NCI-H2107 treated with DMSO at 0.1 percent for 48 hours (cell line): ENCODE measurements around the gene GRHL3.

Source experiments
- DNase-seq: peaks from one replicate; lab custom pipeline; 2025; ENCODE audit not compliant: unreplicated experiment; lab: John Stamatoyannopoulos, UW

Gene GRHL3

GRCh38 chr1:24391882-24392603, 72.9 kb downstream of the GRHL3 start:
- peak; percentile 72 for DNase-seq

DNA sequence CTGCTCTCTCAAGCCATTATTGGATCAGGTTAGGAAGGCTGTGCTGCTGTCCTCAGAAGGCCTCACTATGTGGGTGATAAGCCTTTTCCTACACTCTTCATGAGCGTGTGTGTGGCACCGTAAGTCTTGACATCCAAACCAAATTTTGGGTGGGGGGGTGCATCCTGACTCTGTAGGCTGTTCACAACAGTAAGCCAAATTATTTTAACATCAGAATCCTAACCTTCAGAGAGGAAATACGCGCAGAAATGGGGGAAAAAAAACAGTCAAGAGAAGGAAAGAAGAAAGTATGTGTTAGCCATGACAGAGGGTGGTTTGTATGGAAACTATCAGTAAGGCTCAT, 73.4 kb downstream of the GRHL3 start:
- no peak for DNase-seq

- DNase-seq = peak; percentile 10
Measured at GRCh38 chr1:24392982-24393650, 74.0 kb downstream of the GRHL3 start.

DNA sequence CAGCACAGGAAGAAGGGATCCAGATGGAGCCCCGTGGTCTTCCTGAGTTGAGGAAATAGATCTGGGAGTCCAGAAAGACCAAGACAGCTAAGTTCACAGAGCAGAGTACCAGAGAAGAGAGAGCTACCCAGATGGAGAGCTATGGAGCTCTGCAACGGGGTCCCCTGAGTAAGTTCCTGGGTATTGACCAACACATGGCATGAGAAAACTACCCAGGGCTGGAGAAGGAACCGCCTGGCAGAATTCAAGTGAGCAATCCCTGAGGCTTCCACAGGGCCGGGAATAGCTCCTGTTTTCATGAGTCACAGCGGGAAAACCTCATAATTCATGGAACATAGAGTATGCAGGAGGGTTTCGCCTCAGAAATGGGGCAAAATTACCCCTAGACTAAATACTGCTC, 74.7 kb downstream of the GRHL3 start:
- DNase-seq = no peak

- no peak for DNase-seq
Measured at GRCh38 chr1:24400065-24400464, 80.9 kb downstream of the GRHL3 start.

- DNase-seq = no peak
Measured at GRCh38 chr1:24403806-24404205, 84.6 kb downstream of the GRHL3 start.
